ENCODE data around the gene AXIN1.
"Not testable (repeated sequence)": the region's sequence is repeated elsewhere in the genome, so short reads cannot be mapped to it uniquely, and the experiment has no call there.

AXIN1 gene

DNA sequence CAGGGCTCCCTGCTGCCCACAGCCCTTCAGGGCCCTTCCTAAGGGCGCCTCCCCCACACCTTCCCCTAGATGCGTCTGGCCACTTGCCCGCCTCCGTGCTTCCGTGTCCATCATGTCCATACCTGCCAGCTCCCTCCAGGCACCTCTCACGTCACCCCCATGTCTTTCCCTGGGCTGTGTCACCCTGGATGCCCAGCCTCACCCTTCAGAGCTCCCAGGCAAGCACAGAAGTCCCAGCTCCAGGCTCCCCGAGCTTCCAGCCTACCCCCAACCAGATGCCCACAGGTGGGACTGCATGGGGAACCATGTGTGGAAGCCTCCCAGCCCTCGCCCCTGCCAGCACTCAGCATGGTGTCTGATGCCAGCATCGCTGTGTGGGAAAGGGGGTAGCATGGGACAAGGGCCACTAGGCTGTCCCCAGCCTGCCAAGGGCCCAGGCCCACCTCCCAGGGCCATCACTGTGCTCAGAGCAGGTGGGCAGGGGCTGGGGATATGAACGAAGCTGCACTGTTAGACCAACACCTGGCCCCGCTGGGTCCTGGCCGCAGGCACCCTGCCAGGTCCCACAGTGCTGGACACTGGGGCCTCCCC, 1.9 kb upstream of the AXIN1 start:
- in situ Hi-C loops (cut with MboI; ENCODE audit: low sequenced_read_pairs): no loop called here

DNA sequence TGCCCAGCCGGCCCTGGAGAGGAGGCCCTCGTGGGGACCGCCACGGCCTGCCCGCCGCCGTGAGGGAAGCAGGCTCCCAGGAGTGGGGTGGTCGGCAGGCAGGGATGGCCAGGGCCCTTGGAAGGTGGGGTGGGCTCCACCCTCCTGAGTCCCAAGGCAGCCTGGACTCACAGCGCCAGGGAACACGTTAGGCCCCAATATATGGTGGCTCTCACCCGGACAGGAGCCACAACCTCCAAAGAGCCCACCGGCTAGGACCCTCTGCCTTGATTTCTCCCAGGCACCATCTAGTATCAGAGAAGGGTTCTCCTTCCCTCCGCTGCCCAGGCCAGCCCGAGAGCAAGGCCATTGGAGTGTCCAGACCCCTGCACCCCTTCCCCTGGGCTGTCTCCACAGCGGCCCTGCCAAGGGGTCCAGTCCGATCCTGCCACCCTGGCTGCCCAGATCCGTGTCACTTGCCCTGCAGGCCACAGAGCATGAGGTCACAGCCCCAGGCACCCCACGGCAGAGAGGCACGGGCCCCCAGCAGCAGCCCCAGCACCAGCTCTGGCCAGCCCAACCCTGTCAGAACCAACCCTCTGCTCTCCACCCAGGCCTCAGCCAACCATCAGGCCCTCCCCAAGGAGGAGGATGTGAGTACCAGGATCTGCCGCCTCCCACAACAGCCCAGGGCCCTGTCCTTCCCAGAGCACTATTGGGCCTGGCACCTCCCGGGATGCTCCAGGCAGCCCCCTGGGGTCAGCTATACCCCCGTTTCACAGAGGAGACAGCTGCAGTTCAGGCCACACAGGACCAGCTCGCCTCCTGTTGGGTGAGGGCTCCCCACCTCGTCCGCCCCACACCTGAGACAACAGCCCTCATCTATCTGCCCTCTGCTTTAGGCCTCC, 1.1 kb upstream of the AXIN1 start:
- in situ Hi-C loops (cut with MboI; ENCODE audit: low sequenced_read_pairs): no loop called here

- in situ Hi-C loops (cut with MboI; ENCODE audit: low sequenced_read_pairs): no loop called here
Observed at GRCh38 chr16:351804-352520, 561 bp downstream of the AXIN1 start.

GRCh38 chr16:350203-350602, 2.3 kb downstream of the AXIN1 start:
- in situ Hi-C loops (cut with MboI; ENCODE audit: low sequenced_read_pairs): no loop called here

- in situ Hi-C loops (cut with MboI; ENCODE audit: low sequenced_read_pairs): no loop called here
Observed at GRCh38 chr16:349211-349610, 3.3 kb downstream of the AXIN1 start.

DNA sequence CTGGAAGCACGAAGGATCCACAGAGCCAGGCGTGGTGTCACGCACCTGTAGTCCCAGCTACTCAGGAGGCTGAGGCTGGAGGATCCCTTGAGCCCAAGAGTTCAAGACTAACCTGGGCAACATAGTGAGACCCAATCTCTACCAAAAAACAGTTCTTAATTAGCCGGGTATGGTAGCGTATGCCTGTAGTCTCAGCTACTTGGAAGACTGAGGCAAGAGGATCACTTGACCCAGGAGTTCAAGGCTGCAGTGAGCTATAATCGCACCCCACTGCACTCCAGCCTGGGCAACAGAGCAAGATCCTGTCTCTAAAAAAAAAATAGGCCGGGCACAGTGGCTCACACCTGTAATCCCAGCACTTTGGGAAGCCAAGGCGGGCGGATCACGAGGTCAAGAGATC, 4.0 kb downstream of the AXIN1 start:
- in situ Hi-C loops (cut with MboI; ENCODE audit: low sequenced_read_pairs): not testable (repeated sequence)

GRCh38 chr16:347203-347602, 5.3 kb downstream of the AXIN1 start:
- in situ Hi-C loops (cut with MboI; ENCODE audit: low sequenced_read_pairs): no loop called here

- in situ Hi-C loops (cut with MboI; ENCODE audit: low sequenced_read_pairs): no loop called here
Observed at GRCh38 chr16:346587-346986, 5.9 kb downstream of the AXIN1 start.

DNA sequence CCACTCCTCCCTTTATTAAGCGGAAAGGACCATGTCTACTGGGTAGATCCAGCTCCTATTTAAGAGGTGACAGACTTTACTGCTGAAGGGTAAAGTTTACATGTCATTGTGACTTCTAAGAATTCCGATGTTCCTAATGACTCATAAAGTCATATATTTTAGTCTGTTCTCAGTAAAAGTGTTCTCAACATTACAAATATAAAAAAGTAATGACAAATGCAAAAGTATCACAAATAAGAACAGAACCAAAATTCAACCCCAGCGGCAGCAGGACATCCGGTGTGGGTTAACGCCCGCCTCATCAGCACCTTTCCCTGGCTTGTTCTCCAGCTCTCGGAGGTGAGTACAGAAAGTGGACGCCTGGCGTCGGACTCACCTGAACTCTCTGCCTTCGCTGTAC, 6.8 kb downstream of the AXIN1 start:
- in situ Hi-C loops (cut with MboI; ENCODE audit: low sequenced_read_pairs): no loop called here

- in situ Hi-C loops (cut with MboI; ENCODE audit: low sequenced_read_pairs): no loop called here
Observed at GRCh38 chr16:342455-343213, 9.9 kb downstream of the AXIN1 start.

GRCh38 chr16:341974-342336, 10.6 kb downstream of the AXIN1 start:
- in situ Hi-C loops (cut with MboI; ENCODE audit: low sequenced_read_pairs): not testable (repeated sequence)

- in situ Hi-C loops (cut with MboI; ENCODE audit: low sequenced_read_pairs): not testable (repeated sequence)
Observed at GRCh38 chr16:341095-341973, 11.2 kb downstream of the AXIN1 start.

DNA sequence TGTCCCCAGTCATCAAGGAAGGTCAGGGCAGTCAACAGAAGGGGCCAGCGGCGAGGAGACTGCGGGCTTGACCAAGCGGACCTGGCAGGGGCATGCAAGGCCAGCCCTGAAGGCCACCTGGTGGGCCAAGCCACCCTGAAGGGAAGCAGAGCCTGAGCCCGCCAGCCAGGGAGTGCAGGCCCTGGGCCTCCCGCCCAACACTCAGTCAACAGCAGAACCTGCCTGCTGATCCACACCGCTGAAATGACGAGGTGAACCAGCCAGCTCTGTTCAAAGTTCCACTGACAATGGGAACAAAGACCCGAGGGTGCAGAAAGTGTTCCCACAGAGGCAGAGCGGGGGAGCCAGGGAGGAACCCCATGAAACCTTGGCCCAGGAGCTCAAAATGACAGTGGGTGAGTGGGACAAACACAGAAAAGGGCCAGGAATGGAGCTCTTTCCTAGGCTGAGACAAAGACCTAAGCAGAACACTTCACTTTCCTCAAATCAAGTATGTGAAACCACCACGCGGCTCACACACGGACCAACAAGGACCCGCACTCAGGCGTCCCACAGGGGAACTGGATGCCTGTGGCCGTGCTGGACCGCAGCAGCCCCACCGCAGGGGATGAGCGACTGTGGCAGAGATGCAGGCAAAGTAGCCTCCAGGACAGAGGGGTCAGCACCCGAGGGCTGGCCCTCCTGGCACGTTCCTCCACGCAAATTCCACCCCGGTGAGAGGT, 12.0 kb downstream of the AXIN1 start:
- in situ Hi-C loops (cut with MboI; ENCODE audit: low sequenced_read_pairs): no loop called here

DNA sequence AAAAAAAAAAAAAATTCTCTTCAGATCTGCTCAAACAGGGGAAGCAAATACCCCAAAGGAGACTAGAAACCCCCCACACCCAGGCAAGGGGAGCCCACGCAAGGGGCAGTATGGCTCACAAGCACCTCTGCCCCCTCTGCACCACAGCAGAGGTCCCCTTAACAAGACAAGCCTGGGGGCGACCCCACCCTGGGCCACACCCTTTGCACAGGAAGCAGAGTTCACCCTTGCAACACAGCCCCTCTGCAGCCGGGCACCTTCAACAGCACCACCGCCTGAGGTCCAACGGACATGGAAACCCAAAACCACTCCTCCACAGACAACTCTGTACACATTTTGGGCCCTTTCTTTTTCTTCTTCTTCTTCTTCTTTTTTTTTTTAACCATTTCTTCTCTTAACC, 12.8 kb downstream of the AXIN1 start:
- in situ Hi-C loops (cut with MboI; ENCODE audit: low sequenced_read_pairs): no loop called here

- in situ Hi-C loops (cut with MboI; ENCODE audit: low sequenced_read_pairs): no loop called here
Observed at GRCh38 chr16:337975-338575, 14.4 kb downstream of the AXIN1 start.

GRCh38 chr16:337437-337836, 15.1 kb downstream of the AXIN1 start:
- in situ Hi-C loops (cut with MboI; ENCODE audit: low sequenced_read_pairs): no loop called here

DNA sequence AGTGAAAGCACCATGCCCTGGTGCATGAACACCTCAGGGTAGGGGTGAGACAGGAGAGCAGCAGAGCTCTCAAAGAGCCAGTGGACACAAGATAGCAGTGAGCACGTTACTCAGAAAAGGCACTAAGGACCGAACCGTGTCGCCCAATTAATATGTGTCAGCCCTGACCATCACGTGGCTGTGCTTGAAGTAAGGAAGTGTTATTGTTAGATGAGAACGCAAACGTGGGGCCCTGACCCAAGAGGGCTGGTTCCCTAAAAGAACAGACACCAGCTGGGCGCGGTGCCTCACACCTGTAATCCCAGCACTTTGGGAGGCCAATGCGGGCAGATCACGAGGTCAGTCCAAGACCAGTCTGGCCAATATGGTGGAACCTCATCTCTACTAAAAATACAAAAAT, 16.3 kb downstream of the AXIN1 start:
- in situ Hi-C loops (cut with MboI; ENCODE audit: low sequenced_read_pairs): no loop called here

DNA sequence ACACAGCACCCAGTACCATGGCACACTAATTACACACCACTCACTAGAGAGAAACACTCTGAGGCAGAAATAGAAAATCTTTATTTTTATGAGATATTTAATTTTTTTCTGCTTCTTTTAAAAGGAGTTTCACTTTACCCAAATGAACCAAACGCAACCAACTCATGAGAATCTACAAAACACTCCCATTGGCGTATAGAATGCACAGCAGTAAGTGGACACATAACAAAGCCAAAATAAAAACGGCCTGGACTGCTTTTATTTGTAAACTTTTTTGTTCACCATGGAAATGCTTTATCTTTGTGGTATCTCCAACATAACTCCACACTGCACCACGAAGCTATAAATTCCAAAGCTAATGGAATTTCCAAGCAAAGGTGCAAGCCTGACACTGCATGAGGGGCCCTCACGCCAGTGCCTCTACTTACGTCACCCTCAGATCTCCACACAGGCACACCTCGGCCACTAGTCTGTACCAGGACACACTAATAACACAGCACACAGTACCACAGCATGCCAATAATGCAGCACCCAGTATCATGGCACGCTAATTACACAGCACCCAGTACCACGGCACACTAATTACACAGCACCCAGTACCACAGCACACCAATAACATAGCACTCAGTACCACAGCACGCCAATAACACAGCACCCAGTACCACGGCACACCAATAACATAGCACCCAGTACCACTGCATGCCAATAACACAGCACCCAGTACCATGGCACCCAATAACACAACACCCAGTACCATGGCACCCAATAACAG, 17.5 kb downstream of the AXIN1 start:
- in situ Hi-C loops (cut with MboI; ENCODE audit: low sequenced_read_pairs): not testable (repeated sequence)

All from hTERT RPE-1 (cell line).